GM18870 (cell line): ENCODE measurements around the gene EGFL7.

Source experiments
- ATAC-seq: cut with Tn5 transposase; IDR thresholded peaks from one replicate; pipeline ENCODE4 v1.9.1; 2021; ENCODE audit warnings: moderate library complexity; ENCODE audit not compliant: unreplicated experiment

EGFL7 gene

GRCh38 chr9:136713550-136713949 is 50.8 kb downstream of the EGFL7 start:
- no peak for ATAC-seq

DNA sequence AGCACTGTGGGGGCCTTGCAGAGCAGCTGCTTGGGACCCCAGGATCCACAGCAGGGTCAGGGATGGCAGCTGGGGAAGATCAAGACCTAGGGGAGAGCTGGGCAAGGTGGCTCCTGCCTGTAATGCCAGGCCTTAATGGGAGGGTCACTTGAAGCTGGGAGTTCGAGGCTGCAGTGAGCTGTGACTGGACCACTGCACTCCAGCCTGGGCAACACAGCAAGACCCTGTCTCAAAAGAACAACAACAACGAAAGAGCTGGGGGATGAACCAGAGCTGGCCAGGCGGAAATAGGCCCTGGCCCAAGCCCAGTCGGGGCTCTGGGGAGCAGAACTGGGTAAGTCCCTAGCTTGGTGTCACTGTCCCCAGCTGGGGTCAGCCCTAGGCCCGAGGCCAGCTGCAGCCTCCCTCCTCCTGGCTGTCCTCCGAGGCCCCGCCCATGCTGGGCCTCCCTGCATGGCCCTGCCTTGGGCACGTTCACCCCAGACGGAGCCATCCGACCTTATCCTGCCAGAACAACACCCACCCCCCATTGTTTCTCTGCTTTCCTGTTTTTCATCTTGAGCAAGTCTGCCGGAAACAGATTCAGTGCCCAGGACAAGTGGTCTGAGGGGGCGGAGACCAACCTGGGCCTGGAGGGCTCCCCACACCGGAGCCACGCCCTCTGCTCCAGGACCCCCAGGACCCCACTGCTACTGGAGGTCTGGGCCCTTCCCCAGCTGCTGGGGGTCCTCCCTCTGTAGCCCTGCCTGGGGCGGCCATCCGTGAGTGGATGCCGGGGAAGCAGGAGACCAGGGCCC is 51.6 kb downstream of the EGFL7 start:
- no peak for ATAC-seq

GRCh38 chr9:136714893-136715274 is 52.2 kb downstream of the EGFL7 start:
- ATAC-seq, result no peak

- no peak for ATAC-seq
These were observed 54.7 kb downstream of the EGFL7 start for GRCh38 chr9:136717399-136717798.

DNA sequence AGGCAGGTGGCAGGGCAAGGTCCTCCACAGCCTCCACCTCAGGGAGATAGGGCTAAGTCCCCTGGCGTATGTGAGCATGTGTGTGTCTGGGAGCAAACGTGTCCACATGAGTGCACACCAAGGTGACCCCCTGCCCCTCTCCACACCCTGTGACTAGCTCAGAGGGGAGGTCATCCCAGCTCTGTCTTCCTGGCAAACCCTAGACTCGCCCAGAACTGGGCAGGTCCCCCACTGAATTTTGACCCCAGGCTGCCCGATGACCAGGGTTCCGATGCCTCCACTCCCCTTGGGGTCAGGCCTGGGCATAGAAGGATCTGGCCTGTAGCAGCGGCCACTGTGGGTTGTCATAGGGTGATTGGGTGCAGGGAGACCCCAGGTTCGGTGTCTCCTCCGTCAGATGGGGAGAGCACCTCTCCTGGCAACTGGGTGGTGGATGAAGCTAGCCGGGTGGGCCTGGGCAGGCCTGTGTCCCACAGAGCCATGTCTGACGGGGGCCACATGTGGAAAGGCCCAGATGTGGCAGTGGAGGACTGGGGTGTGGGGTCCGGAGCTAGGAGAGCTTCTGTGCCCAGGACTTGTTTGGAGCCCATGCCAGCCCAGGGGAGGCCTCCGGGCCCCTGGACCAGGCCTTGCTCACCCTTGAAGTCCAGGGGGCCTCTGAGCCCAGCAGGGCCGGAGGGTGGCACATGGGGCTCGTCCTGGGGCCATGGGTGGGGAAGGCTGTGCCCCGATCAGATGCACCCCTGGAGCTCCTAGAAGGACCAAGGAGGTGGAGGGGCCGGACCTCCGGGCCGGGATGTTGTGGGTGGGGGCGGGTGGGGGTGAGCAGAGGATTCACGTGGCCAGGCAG is 55.9 kb downstream of the EGFL7 start:
- no peak for ATAC-seq

GRCh38 chr9:136719195-136719880 is 56.6 kb downstream of the EGFL7 start:
- no peak for ATAC-seq

DNA sequence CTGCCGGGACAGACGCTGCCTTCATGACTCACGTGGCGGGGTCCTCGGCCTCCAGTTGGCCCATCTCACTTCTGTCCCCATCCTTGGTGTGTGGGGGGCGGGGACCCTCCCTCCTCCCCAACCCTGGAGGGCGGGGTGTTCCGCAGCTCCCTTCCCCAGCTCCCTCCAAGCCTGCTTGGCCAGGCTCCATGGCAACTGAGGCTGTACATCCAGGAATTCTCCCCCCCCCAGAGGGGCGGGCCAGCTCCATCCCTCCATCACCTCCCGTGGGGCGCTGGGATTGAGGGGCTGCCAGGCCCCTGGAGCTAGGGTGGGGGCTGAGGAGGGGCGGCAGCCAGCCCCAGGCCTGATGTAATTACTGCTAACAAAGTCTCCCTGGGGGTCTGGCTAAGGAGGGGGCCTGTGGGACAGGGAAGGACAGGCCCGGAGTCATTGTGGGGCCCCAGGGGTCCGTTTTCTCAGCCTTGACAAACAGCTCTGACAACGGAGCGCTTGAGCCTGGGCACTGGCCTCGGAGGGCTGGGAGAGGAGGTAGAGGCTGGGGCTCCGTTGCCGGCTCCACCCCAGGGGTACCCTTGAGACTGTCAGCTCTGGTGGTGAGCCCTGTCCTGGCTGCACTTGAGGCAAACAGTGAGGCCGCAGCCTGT is 57.7 kb downstream of the EGFL7 start:
- ATAC-seq, result no peak

DNA sequence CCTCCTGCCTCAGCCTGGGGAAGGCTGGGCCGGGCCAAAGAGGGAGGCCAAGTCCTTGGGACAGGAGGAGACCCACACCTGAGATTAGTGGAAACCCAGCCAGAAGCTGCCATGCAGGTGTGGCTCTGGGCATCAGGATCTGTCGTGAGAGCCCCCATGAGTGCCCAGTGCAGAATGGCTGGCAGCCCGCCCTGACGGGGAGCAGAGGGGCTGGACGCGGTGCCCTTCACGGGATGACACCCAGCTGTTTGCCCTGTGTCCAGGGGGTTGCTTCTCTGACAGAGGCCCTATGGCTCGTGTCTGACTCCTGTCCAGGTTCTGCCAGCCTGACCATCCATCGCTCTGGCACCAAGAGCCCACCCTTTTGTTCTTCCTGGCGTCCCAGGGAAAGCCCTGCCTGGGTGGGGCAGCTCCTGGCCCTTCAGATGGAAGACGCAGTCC is 58.2 kb downstream of the EGFL7 start:
- no peak for ATAC-seq

DNA sequence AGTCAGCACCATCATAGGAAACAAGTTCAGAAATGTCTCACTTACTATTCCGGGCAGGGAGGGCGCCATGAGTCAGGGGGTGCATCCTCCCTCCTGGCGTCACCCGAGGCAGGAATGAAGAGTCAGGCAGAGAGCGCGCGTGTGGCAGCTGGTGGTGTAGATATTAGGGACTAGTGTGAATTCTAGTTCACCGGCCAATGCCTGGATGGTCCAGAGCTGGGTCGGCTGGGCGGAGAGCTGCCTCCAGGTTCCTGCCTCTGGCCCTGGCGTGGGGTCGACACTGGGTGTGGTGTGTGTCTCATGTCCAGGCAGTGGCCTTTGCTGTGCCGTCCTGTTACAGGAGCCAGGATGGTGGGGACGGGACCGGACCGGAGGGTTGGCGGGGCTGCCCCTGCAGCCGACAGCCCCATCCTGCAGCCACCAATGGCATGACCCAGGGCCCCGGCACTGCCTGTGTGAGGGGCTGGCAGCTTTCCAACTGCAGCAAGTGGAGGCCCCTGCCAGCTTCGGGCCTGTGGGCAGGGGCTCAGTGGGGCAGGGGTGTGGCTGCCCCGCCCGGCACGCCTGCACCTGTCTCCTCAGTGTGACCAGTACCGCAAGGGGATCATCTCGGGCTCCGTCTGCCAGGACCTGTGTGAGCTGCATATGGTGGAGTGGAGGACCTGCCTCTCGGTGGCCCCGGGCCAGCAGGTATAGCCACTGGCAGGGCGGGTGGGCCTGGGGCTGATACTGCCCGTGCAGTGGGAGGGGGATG is 58.8 kb downstream of the EGFL7 start:
- ATAC-seq, result no peak
